ENCODE results near the gene TGFB3.

- TF ChIP-seq CTCF (IDR thresholded peaks at IDR 0.05 in 2 of 3, conservative IDR thresholded peaks at IDR 0.05 in 1 of 3; ENCODE audit: insufficient read depth in 2 of 3, low read depth in 1 of 3, low read length in 3 of 3), result no peak
- TF ChIP-seq IRF1 (CRISPR knock-in tag; IDR thresholded peaks at IDR 0.05; ENCODE audit: borderline replicate concordance), result no peak
These were observed 20.1 kb downstream of the TGFB3 start for GRCh38 chr14:75961662-75962061.

Measured in K562 (cell line).